HG03460 (cell line): Measurements from ENCODE around the gene PCSK1.
"Not testable (repeated sequence)": the region's sequence is repeated elsewhere in the genome, so short reads cannot be mapped to it uniquely, and the experiment has no call there.

Experiments used
- ATAC-seq: cut with Tn5 transposase; IDR thresholded peaks from one replicate; pipeline ENCODE4 v1.9.1; 2021; ENCODE audit not compliant: unreplicated experiment

Gene PCSK1

GRCh38 chr5:96427824-96428223 lies 5.2 kb downstream of the PCSK1 start:
- ATAC-seq: no peak

- ATAC-seq: no peak
Measured at GRCh38 chr5:96426831-96427230, 6.2 kb downstream of the PCSK1 start.

GRCh38 chr5:96425443-96425842 lies 7.6 kb downstream of the PCSK1 start:
- no peak for ATAC-seq

GRCh38 chr5:96415897-96416296 lies 17.2 kb downstream of the PCSK1 start:
- no peak for ATAC-seq

- ATAC-seq: no peak
Measured at GRCh38 chr5:96412868-96413449, 20.1 kb downstream of the PCSK1 start.

GRCh38 chr5:96410013-96410412 lies 23.0 kb downstream of the PCSK1 start:
- no peak for ATAC-seq

- no peak for ATAC-seq
Measured at GRCh38 chr5:96408841-96409538, 24.1 kb downstream of the PCSK1 start.

- no peak for ATAC-seq
Measured at GRCh38 chr5:96408210-96408777, 24.8 kb downstream of the PCSK1 start.

- ATAC-seq: no peak
Measured at GRCh38 chr5:96407436-96407835, 25.6 kb downstream of the PCSK1 start.

GRCh38 chr5:96404191-96404867 lies 28.7 kb downstream of the PCSK1 start:
- ATAC-seq: no peak

- ATAC-seq: no peak
Measured at GRCh38 chr5:96402500-96402899, 30.5 kb downstream of the PCSK1 start.

- ATAC-seq: no peak
Measured at GRCh38 chr5:96396878-96397277, 36.2 kb downstream of the PCSK1 start.

GRCh38 chr5:96395295-96395694 lies 37.8 kb downstream of the PCSK1 start:
- not testable (repeated sequence) for ATAC-seq

- no peak for ATAC-seq
Measured at GRCh38 chr5:96391921-96392320, 41.1 kb downstream of the PCSK1 start.

- no peak for ATAC-seq
Measured at GRCh38 chr5:96388176-96388575, 44.9 kb downstream of the PCSK1 start.

GRCh38 chr5:96387616-96388015 lies 45.4 kb downstream of the PCSK1 start:
- ATAC-seq: no peak

- no peak for ATAC-seq
Measured at GRCh38 chr5:96385538-96385937, 47.5 kb downstream of the PCSK1 start.

- no peak for ATAC-seq
Measured at GRCh38 chr5:96384353-96384752, 48.7 kb downstream of the PCSK1 start.

GRCh38 chr5:96381526-96381925 lies 51.5 kb downstream of the PCSK1 start:
- ATAC-seq: no peak

GRCh38 chr5:96379896-96380295 lies 53.2 kb downstream of the PCSK1 start:
- ATAC-seq: no peak

GRCh38 chr5:96377597-96377996 lies 55.5 kb downstream of the PCSK1 start:
- no peak for ATAC-seq

GRCh38 chr5:96377167-96377566 lies 55.9 kb downstream of the PCSK1 start:
- no peak for ATAC-seq
